H1 (cell line): ENCODE measurements around the gene BRCC3. TPM values are rescaled to one million over a fixed set of nuclear protein-coding genes. Genes with fewer than 3 reads are reported as not detected.

Experiments
- CTCF ChIA-PET: fragments of 300-600 bp; sonication (Branson Sonifier 250); formaldehyde crosslinking; loops from one replicate; lab custom pipeline; 2021; ENCODE audit not compliant: partially characterized antibody; lab: Charles Lee
- POLR2A ChIA-PET: fragments of 300-600 bp; sonication (Branson Sonifier 250); formaldehyde crosslinking; loops from one replicate; lab custom pipeline; 2021; ENCODE audit warnings: inconsistent platforms; ENCODE audit not compliant: partially characterized antibody; lab: Charles Lee
- DNase-seq, 2 experiments: peaks; one replicate each; pipeline versions ENCODE4 v3.0.0 to v3.0.0-alpha.2; 2010 to 2022; ENCODE audit warnings: low spot score in 2 of 2, low read depth in 1 of 2, mixed read lengths in 1 of 2
- FAIRE-seq: peaks from 2 replicates; lab custom pipeline; 2011; peaks lifted over from hg19 to GRCh38; lab: Jason Lieb, UNC
- H2AFZ ChIP-seq: 2 replicates; pipeline ENCODE4 v1.8.1; 2012; ENCODE audit warnings: low read length, inconsistent platforms
- H2AK5ac ChIP-seq: 2 replicates; pipeline ENCODE4 v1.6.1; 2013; ENCODE audit warnings: low read depth, low read length
- H2BK120ac ChIP-seq: replicated peaks from 2 replicates; pipeline ENCODE3; 2013; ENCODE audit warnings: low read depth, low read length, inconsistent platforms
- H2BK12ac ChIP-seq: 2 replicates; pipeline ENCODE4 v1.6.1; 2013; ENCODE audit warnings: low read depth, low read length
- H2BK15ac ChIP-seq: 2 replicates; pipeline ENCODE4 v1.6.1; 2013; ENCODE audit warnings: low read length
- H2BK20ac ChIP-seq: 2 replicates; pipeline ENCODE4 v1.6.1; 2013; ENCODE audit warnings: low read length
- H2BK5ac ChIP-seq: 2 replicates; pipeline ENCODE4 v1.6.1; 2013; ENCODE audit warnings: low read depth, low read length
- H3K14ac ChIP-seq: 2 replicates; pipeline ENCODE4 v1.6.1; 2013; ENCODE audit warnings: inconsistent platforms; ENCODE audit not compliant: insufficient read length
- H3K18ac ChIP-seq: 2 replicates; pipeline ENCODE4 v1.6.1; 2013; ENCODE audit warnings: low read length; ENCODE audit errors: extremely low read depth
- H3K23ac ChIP-seq: 2 replicates; pipeline ENCODE4 v1.6.1; 2013; ENCODE audit warnings: inconsistent platforms; ENCODE audit not compliant: insufficient read length
- H3K23me2 ChIP-seq: 2 replicates; pipeline ENCODE4 v1.6.1; 2013; ENCODE audit warnings: low read depth, low read length
- H3K27ac ChIP-seq: 2 replicates; pipeline ENCODE4 v1.6.1; 2011; ENCODE audit warnings: low read depth, low read length, inconsistent platforms
- H3K27me3 ChIP-seq, 4 experiments: replicated peaks in 1 of 4; 1 replicate in 1 of 4; 2 replicates in 3 of 4; pipeline versions ENCODE4 v1.6.1 to v1.8.1; 2011 to 2013; ENCODE audit warnings: low read length in 3 of 4, mild to moderate bottlenecking in 3 of 4, inconsistent platforms in 2 of 4, mixed read lengths in 2 of 4, moderate library complexity in 1 of 4; ENCODE audit not compliant: control insufficient read depth in 3 of 4, insufficient read depth in 3 of 4; ENCODE audit errors: extremely low read depth in 1 of 4
- H3K36me3 ChIP-seq, 4 experiments: 2 replicates each; pipeline versions ENCODE4 v1.6.1 to v1.8.1; 2011 to 2013; ENCODE audit warnings: mild to moderate bottlenecking in 4 of 4, low read length in 3 of 4, moderate library complexity in 2 of 4, control low read depth in 1 of 4, inconsistent platforms in 1 of 4; ENCODE audit not compliant: insufficient read depth in 4 of 4, control insufficient read depth in 2 of 4
- H3K4ac ChIP-seq: replicated peaks from 2 replicates; pipeline ENCODE3; 2013; ENCODE audit warnings: low read length, low read depth, mixed read lengths, inconsistent platforms; ENCODE audit not compliant: insufficient read length
- H3K4me1 ChIP-seq, 4 experiments: replicated peaks in 1 of 4; 1 replicate in 1 of 4; 2 replicates in 3 of 4; pipeline versions ENCODE4 v1.6.1 to v1.8.1; 2011 to 2013; ENCODE audit warnings: low read length in 3 of 4, inconsistent platforms in 2 of 4, mixed read lengths in 1 of 4; ENCODE audit not compliant: insufficient read depth in 4 of 4, control insufficient read depth in 3 of 4
- H3K4me2 ChIP-seq, 2 experiments: 2 replicates each; pipeline versions ENCODE4 v1.6.1 to v1.8.1; 2011 to 2013; ENCODE audit warnings: low read depth in 2 of 2, low read length in 2 of 2, control low read depth in 1 of 2, inconsistent platforms in 1 of 2, mild to moderate bottlenecking in 1 of 2; ENCODE audit not compliant: insufficient read depth in 1 of 2
- H3K4me3 ChIP-seq, 4 experiments: fragments of 200-600, 300-600 bp in 1 of 4; sonication (generic), shearing (Covaris generic), sonication (Bioruptor Twin) in 1 of 4; 2 replicates each; pipeline versions ENCODE4 v1.5.1 to v1.8.1; 2011 to 2016; ENCODE audit warnings: low read length in 4 of 4, low read depth in 3 of 4, control low read depth in 2 of 4, inconsistent platforms in 2 of 4, mild to moderate bottlenecking in 2 of 4, mixed read lengths in 1 of 4, moderate library complexity in 1 of 4; ENCODE audit not compliant: insufficient read depth in 2 of 4; ENCODE audit errors: extremely low read depth in 1 of 4
- H3K56ac ChIP-seq: replicated peaks from 2 replicates; pipeline ENCODE3; 2013; ENCODE audit warnings: low read depth, mild to moderate bottlenecking, mixed read lengths, low read length, inconsistent platforms; ENCODE audit not compliant: insufficient read length
- H3K79me1 ChIP-seq: 2 replicates; pipeline ENCODE4 v1.6.1; 2013; ENCODE audit warnings: low read depth, low read length, control low read depth
- H3K79me2 ChIP-seq, 2 experiments: 2 replicates each; pipeline versions ENCODE4 v1.6.1 to v1.8.1; 2012 to 2013; ENCODE audit warnings: low read length in 2 of 2, mild to moderate bottlenecking in 2 of 2, inconsistent platforms in 1 of 2; ENCODE audit not compliant: insufficient read depth in 2 of 2, control insufficient read depth in 1 of 2
- H3K9ac ChIP-seq, 4 experiments: replicated peaks in 1 of 4; 1 replicate in 1 of 4; 2 replicates in 3 of 4; pipeline versions ENCODE4 v1.6.1 to v1.8.1; 2011 to 2013; ENCODE audit warnings: low read depth in 3 of 4, low read length in 3 of 4, control low read depth in 2 of 4, mild to moderate bottlenecking in 2 of 4, moderate library complexity in 2 of 4, inconsistent platforms in 1 of 4; ENCODE audit errors: extremely low read depth in 1 of 4
- H3K9me3 ChIP-seq, 2 experiments: 2 replicates each; pipeline versions ENCODE4 v1.6.1 to v1.8.1; 2012 to 2013; ENCODE audit warnings: mild to moderate bottlenecking in 2 of 2, moderate library complexity in 2 of 2, control low read depth in 1 of 2, inconsistent platforms in 1 of 2, low read depth in 1 of 2, low read length in 1 of 2, mixed read lengths in 1 of 2; ENCODE audit not compliant: insufficient read depth in 2 of 2
- H4K20me1 ChIP-seq, 2 experiments: replicated peaks in 1 of 2; 2 replicates each; pipeline versions ENCODE3 to v1.8.1; 2011 to 2013; ENCODE audit warnings: inconsistent platforms in 2 of 2, low read length in 2 of 2, mild to moderate bottlenecking in 1 of 2; ENCODE audit not compliant: insufficient read depth in 2 of 2, control insufficient read depth in 1 of 2
- H4K5ac ChIP-seq: 2 replicates; pipeline ENCODE4 v1.6.1; 2013; ENCODE audit warnings: low read length, low read depth, mixed read lengths, inconsistent platforms; ENCODE audit not compliant: insufficient read length
- H4K8ac ChIP-seq: 2 replicates; pipeline ENCODE4 v1.8.0; 2013; ENCODE audit warnings: mild to moderate bottlenecking, moderate library complexity, low read length, inconsistent platforms; ENCODE audit not compliant: insufficient read depth; ENCODE audit errors: extremely low read depth
- H4K91ac ChIP-seq: replicated peaks from 2 replicates; pipeline ENCODE3; 2013; ENCODE audit warnings: low read length, mixed read lengths, inconsistent platforms; ENCODE audit not compliant: insufficient read length
- CBX8 ChIP-seq: fragments of 300-800, 300-1000 bp; sonication (generic); IDR thresholded peaks from 2 replicates; pipeline ENCODE4 v1.7.1; 2016; ENCODE audit warnings: low read depth, low read length, borderline replicate concordance
- SAP30 ChIP-seq: fragments of 300-600 bp; sonication (generic); IDR thresholded peaks from 2 replicates; pipeline ENCODE4 v1.7.1; 2012; ENCODE audit warnings: low read length, moderate library complexity, mild to moderate bottlenecking, inconsistent platforms; ENCODE audit not compliant: insufficient read depth, insufficient replicate concordance
- SIX5 ChIP-seq: IDR thresholded peaks from 2 replicates; pipeline ENCODE4 v1.6.1; 2011; ENCODE audit warnings: mild to moderate bottlenecking, low read depth, low read length
- WGBS, 2 experiments: shearing (Covaris generic) in 1 of 2; methylation state at CpG; one replicate each; pipeline versions ENCODE4 v1.1.6 to v1.1.7; 2013 to 2015; ENCODE audit warnings: low lambda C conversion rate in 2 of 2, mixed read lengths in 2 of 2, inconsistent platforms in 1 of 2, low coverage in 1 of 2, missing lambda C conversion rate in 1 of 2; ENCODE audit not compliant: insufficient replicate concordance in 2 of 2, insufficient coverage in 1 of 2, insufficient read length in 1 of 2; ENCODE audit errors: extremely low coverage in 1 of 2, missing lambda C conversion rate in 1 of 2; 5-methylcytosine and 5-hydroxymethylcytosine counted together
- polyA plus RNA-seq, 7 experiments: library from polyadenylated mRNA; depleted of rRNA in 3 of 7; stranded (reverse) in 5 of 7; unstranded in 2 of 7; fragments of >200 nt in 5 of 7; fragments of 200-250 nt in 2 of 7; gene quantifications; 1 replicate in 5 of 7; 2 replicates in 1 of 7; 4 replicates in 1 of 7; pipeline versions ENCODE4 v1.2.1 to v1.2.3, GENCODE V29; 2011 to 2013; ENCODE audit warnings: missing spikeins in 2 of 7, mixed read lengths in 2 of 7
- total RNA-seq: library from RNA; stranded (reverse); fragmentation: NEBNext Ultra II Directional; extraction: Animal tissue kit (Norgen Biotek cat#: 25700); gene quantifications from 2 replicates; pipeline ENCODE4 v1.2.1, GENCODE V29; 2021

Gene BRCC3
- total and polyA plus RNA-seq, 2 of the 8 experiments (the other 6 are each of a cell fraction or from before 2014, with no cell fraction given), result 13.1 to 23.2 TPM

- no peak overlapping the region for H3K23ac ChIP-seq
- H3K79me2 ChIP-seq, result peaks cover 0 to 22% of the 10 kb centered on the region in 2 experiments; a peak in 2 of 4 replicates
- DNase-seq (no peak), FAIRE-seq (no peak)
- no peak overlapping the region for H2BK15ac ChIP-seq
- H2BK5ac ChIP-seq, result no peak overlapping the region
- H3K27ac ChIP-seq, result no peak overlapping the region
- H3K9ac ChIP-seq, result no peak overlapping the region
- H3K4me2 ChIP-seq, result no peak overlapping the region; a peak in 1 of 4 replicates
- no peak overlapping the region for H2AK5ac ChIP-seq
- H4K5ac ChIP-seq, result no peak overlapping the region
- H4K91ac ChIP-seq, result no peak overlapping the region
- ChIA-PET POLR2A (interaction anchor here (1.4 kb wide), 1 partner anchor 20 kb away, joined by 3 read pairs; no protein-coding TSS in a partner anchor), CTCF (interaction anchor here (0.6 to 0.7 kb wide), 2 partner anchors 9 to 20 kb away, joined by 3 read pairs; no protein-coding TSS in a partner anchor)
- peaks cover 0 to 3% (median under 1%) of the 10 kb centered on the region in 4 experiments; a peak in 2 of 7 replicates for H3K4me1 ChIP-seq
- no peaks in the 10 kb centered on the region for H3K9me3 ChIP-seq
- no peak overlapping the region for H4K8ac ChIP-seq
- no peak overlapping the region for H2BK20ac ChIP-seq
- peaks cover 0 to under 1% (median 0%) of the 10 kb centered on the region in 4 experiments; a peak in 2 of 8 replicates for H3K36me3 ChIP-seq
- H3K18ac ChIP-seq, result no peak overlapping the region
- H3K23me2 ChIP-seq, result peaks cover 3% of the 10 kb centered on the region; the same call in 1 of the 2 replicates
- no peak overlapping the region for H2BK12ac ChIP-seq
- 96% methylated on average over 2 of the region's 2 CpGs; no CpG with 5 or more reads in 1 of the 2 experiments for WGBS, 2 experiments
- H3K14ac ChIP-seq, result no peak overlapping the region
- no peak overlapping the region for H3K56ac ChIP-seq
- no peaks in the 10 kb centered on the region for H3K79me1 ChIP-seq
- no peaks in the 10 kb centered on the region for H4K20me1 ChIP-seq
- H2AFZ ChIP-seq, result no peak overlapping the region
- no peaks in the 10 kb centered on the region for H3K27me3 ChIP-seq
- H3K4me3 ChIP-seq, result no peak overlapping the region
- no peak overlapping the region for H3K4ac ChIP-seq
- H2BK120ac ChIP-seq, result no peak overlapping the region
- TF ChIP-seq SIX5 (no peak), CBX8 (no peak), SAP30 (no peak)
These were observed 42.4 kb upstream of the BRCC3 start for GRCh38 chrX:155028877-155029291.
